Thoracic aorta (tissue), 2 donors: ENCODE results near the gene SLC18A3. TPM values are rescaled to one million over a fixed set of nuclear protein-coding genes. Genes with fewer than 3 reads are reported as not detected.

Experiments
- ATAC-seq: fragments of 150-250 bp; one replicate; pipeline ENCODE4 v1.8.0; 2017; ENCODE audit warnings: low read depth; ENCODE audit not compliant: insufficient number of reproducible peaks, low FRiP score
- DNase-seq: peaks from one replicate; pipeline ENCODE4 v3.0.0-alpha.2; 2020; ENCODE audit warnings: low spot score
- H3K27ac ChIP-seq, 2 donors: fragments of 200-600 bp; sonication (generic); 1 replicate in 1 of 2; 2 replicates in 1 of 2; pipeline ENCODE4 v1.5.1; 2016; ENCODE audit warnings: mild to moderate bottlenecking in 2 of 2, moderate library complexity in 2 of 2
- H3K27me3 ChIP-seq: fragments of 200-600 bp; sonication (generic); replicated peaks from 2 replicates; pipeline ENCODE4 v1.6.0; 2016; ENCODE audit warnings: mild to moderate bottlenecking; ENCODE audit not compliant: insufficient read depth
- H3K36me3 ChIP-seq: fragments of 200-600 bp; sonication (generic); one replicate; pipeline ENCODE4 v1.5.1; 2016
- H3K4me1 ChIP-seq, 2 donors: fragments of 200-600 bp; sonication (generic); 1 replicate in 1 of 2; 2 replicates in 1 of 2; pipeline versions ENCODE4 v1.5.1 to v1.6.0; 2016; ENCODE audit warnings: low read depth in 2 of 2, mild to moderate bottlenecking in 1 of 2; ENCODE audit not compliant: control insufficient read depth in 1 of 2
- H3K4me3 ChIP-seq: fragments of 200-600 bp; sonication (generic); 2 replicates; pipeline ENCODE4 v1.5.1; 2016; ENCODE audit warnings: mild to moderate bottlenecking
- H3K9me3 ChIP-seq: fragments of 200-600 bp; sonication (generic); 2 replicates; pipeline ENCODE4 v1.5.1; 2016
- CTCF ChIP-seq: fragments of 200-600 bp; sonication (generic); IDR thresholded peaks from one replicate; pipeline ENCODE4 v1.5.1; 2019; ENCODE audit warnings: antibody characterized with exemption
- total RNA-seq, 2 donors: library from RNA; depleted of rRNA; stranded (reverse); fragments of >200 nt; gene quantifications; one replicate each; pipeline versions ENCODE4 v1.1.0 to v1.2.3, GENCODE V29; 2016

Gene SLC18A3
- total RNA-seq, 2 donors from 2014 or later: not detected

GRCh38 chr10:49617121-49618020 lies 7.3 kb downstream of the SLC18A3 start:
- Histone ChIP-seq H3K27ac (no peak overlapping the region), H3K9me3 (no peaks in the 10 kb centered on the region), H3K36me3 (no peaks in the 10 kb centered on the region), H3K27me3 (peaks cover 7% of the 10 kb centered on the region), H3K4me1 (peaks cover 0 to under 1% of the 10 kb centered on the region in 2 donors), H3K4me3 (no peak overlapping the region)
- DNase-seq: no peak
- ATAC-seq: no peak
- TF ChIP-seq CTCF: no peak

GRCh38 chr10:49618821-49619220 lies 8.7 kb downstream of the SLC18A3 start:
- H3K27me3 ChIP-seq: peaks cover under 1% of the 10 kb centered on the region
- DNase-seq (no peak), ATAC-seq (no peak)
- H3K27ac ChIP-seq: no peak overlapping the region
- no peak for TF ChIP-seq CTCF
- H3K36me3 ChIP-seq: no peaks in the 10 kb centered on the region
- no peak overlapping the region for H3K4me3 ChIP-seq
- H3K4me1 ChIP-seq: no peaks in the 10 kb centered on the region
- no peaks in the 10 kb centered on the region for H3K9me3 ChIP-seq

GRCh38 chr10:49619613-49620012 lies 9.5 kb downstream of the SLC18A3 start:
- ATAC-seq (no peak), DNase-seq (no peak)
- H3K27me3 ChIP-seq: no peaks in the 10 kb centered on the region
- H3K9me3 ChIP-seq: no peaks in the 10 kb centered on the region
- no peak overlapping the region for H3K4me3 ChIP-seq
- no peak overlapping the region for H3K27ac ChIP-seq
- no peaks in the 10 kb centered on the region for H3K36me3 ChIP-seq
- H3K4me1 ChIP-seq: no peaks in the 10 kb centered on the region
- TF ChIP-seq CTCF: no peak

- H3K9me3 ChIP-seq: no peaks in the 10 kb centered on the region
- ATAC-seq: no peak
- TF ChIP-seq CTCF: no peak
- H3K36me3 ChIP-seq: no peaks in the 10 kb centered on the region
- no peak for DNase-seq
- H3K27ac ChIP-seq: no peak overlapping the region
- H3K27me3 ChIP-seq: no peaks in the 10 kb centered on the region
- H3K4me1 ChIP-seq: no peaks in the 10 kb centered on the region
- H3K4me3 ChIP-seq: no peak overlapping the region
Measured at GRCh38 chr10:49620286-49620810, 10.2 kb downstream of the SLC18A3 start.

GRCh38 chr10:49620841-49621378 lies 10.8 kb downstream of the SLC18A3 start:
- Histone ChIP-seq H3K4me3 (no peak overlapping the region), H3K36me3 (no peaks in the 10 kb centered on the region), H3K4me1 (no peaks in the 10 kb centered on the region), H3K27me3 (no peaks in the 10 kb centered on the region), H3K27ac (no peak overlapping the region), H3K9me3 (no peaks in the 10 kb centered on the region)
- ATAC-seq (no peak), DNase-seq (no peak)
- no peak for TF ChIP-seq CTCF
